ENCODE results near the gene C1orf21.

DNA sequence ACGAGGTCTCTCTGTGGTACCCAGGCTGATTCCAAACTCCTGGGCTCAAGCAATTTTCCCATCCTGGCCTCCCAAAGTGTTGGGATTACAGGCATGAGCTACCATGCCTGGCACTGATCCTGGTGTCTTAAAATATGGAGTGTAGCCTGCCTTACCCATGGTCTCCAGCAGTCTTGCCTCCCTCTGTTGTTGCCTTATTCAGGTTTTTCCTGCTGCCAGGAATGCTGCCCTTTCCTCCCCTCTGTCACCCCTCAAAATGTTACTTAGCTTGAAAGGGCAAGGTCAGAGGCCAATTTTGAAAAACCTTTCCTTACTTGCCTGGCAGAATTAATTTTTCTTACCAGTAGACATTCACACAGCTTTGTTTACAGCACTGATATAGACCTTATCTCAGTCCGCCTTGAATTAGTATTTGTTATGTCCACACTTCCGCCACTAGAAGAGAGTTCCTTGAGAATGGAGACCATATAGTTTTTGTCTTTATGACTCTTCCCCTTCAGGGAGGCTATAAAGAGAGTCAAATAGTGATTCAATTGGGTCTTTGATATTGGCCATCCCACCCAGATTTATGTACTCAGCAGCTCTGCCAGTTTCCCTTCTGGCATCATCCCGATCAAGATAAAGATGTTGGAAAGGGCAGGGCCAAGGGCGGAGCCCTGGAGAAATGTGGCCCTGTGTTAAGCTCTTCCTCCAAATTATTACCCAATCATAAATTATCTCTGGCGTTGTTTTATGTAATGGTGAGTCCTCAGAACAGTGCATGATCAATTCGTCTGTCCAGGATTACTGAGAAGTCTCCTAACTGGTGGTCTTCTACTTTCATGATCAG lies 38.8 kb downstream of the C1orf21 start:
- TF ChIP-seq POLR2AphosphoS5 (IDR thresholded peaks at IDR 0.05; ENCODE audit: low read depth, low read length) (no peak), SIN3A (IDR thresholded peaks at IDR 0.05; ENCODE audit: borderline replicate concordance, insufficient read depth, low read depth, low read length) (no peak), TCF7L2 (IDR thresholded peaks at IDR 0.05; ENCODE audit: low read depth, low read length) (no peak)
- TF ChIP-seq, protein P1, sequence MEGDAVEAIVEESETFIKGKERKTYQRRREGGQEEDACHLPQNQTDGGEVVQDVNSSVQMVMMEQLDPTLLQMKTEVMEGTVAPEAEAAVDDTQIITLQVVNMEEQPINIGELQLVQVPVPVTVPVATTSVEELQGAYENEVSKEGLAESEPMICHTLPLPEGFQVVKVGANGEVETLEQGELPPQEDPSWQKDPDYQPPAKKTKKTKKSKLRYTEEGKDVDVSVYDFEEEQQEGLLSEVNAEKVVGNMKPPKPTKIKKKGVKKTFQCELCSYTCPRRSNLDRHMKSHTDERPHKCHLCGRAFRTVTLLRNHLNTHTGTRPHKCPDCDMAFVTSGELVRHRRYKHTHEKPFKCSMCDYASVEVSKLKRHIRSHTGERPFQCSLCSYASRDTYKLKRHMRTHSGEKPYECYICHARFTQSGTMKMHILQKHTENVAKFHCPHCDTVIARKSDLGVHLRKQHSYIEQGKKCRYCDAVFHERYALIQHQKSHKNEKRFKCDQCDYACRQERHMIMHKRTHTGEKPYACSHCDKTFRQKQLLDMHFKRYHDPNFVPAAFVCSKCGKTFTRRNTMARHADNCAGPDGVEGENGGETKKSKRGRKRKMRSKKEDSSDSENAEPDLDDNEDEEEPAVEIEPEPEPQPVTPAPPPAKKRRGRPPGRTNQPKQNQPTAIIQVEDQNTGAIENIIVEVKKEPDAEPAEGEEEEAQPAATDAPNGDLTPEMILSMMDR (IDR thresholded peaks at IDR 0.05): no peak
- TF ChIP-seq, protein P2, sequence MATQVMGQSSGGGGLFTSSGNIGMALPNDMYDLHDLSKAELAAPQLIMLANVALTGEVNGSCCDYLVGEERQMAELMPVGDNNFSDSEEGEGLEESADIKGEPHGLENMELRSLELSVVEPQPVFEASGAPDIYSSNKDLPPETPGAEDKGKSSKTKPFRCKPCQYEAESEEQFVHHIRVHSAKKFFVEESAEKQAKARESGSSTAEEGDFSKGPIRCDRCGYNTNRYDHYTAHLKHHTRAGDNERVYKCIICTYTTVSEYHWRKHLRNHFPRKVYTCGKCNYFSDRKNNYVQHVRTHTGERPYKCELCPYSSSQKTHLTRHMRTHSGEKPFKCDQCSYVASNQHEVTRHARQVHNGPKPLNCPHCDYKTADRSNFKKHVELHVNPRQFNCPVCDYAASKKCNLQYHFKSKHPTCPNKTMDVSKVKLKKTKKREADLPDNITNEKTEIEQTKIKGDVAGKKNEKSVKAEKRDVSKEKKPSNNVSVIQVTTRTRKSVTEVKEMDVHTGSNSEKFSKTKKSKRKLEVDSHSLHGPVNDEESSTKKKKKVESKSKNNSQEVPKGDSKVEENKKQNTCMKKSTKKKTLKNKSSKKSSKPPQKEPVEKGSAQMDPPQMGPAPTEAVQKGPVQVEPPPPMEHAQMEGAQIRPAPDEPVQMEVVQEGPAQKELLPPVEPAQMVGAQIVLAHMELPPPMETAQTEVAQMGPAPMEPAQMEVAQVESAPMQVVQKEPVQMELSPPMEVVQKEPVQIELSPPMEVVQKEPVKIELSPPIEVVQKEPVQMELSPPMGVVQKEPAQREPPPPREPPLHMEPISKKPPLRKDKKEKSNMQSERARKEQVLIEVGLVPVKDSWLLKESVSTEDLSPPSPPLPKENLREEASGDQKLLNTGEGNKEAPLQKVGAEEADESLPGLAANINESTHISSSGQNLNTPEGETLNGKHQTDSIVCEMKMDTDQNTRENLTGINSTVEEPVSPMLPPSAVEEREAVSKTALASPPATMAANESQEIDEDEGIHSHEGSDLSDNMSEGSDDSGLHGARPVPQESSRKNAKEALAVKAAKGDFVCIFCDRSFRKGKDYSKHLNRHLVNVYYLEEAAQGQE (IDR thresholded peaks at IDR 0.05; ENCODE audit: insufficient read depth in 1 of 2, low read depth in 2 of 2, low read length in 1 of 2): no peak

Data from Panc1 (cell line).